NCI-H2081 treated with DMSO at 0.1 percent for 48 hours (cell line): Measurements from ENCODE around the gene IGF2.
"Not testable (repeated sequence)": the region's sequence is repeated elsewhere in the genome, so short reads cannot be mapped to it uniquely, and the experiment has no call there.

Experiments used
- DNase-seq: peaks from one replicate; lab custom pipeline; 2025; lab: John Stamatoyannopoulos, UW

The IGF2 gene

DNA sequence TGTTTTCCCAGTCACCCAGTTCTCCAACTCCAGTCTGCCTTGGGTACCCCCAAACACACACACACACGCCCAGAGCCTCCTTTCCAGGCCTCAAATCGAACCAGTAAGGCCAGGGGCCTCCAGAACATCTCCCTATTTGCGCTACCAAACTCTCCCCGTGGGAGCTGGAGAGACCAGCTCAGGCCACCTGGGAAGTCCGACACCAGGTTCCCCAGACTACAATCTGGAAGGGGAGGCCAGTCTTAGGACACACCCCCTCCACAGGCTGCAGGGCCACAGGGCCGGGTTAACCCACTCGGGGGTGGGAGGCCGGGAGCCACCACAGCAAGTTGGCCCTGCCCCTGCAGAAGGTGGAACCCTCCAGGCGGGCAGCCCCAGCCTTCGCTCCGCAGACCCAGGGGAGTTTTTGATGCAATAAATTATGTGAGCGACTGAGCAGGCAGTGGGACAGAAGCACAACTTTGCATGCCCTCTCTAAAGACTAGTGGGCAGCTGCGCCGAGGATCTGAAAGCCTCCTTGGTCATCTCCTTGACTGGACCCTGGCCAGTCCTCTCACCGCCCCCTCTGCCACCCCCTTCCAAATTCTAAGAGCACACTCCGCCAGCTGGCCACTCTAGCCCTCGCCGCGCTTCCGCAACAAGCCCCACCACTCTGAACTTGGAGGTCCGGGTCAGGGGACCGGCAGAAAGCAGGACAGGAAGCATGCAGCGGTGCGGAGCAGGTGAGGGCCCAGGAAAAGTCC is 2.8 kb downstream of the IGF2 start:
- DNase-seq = no peak

DNA sequence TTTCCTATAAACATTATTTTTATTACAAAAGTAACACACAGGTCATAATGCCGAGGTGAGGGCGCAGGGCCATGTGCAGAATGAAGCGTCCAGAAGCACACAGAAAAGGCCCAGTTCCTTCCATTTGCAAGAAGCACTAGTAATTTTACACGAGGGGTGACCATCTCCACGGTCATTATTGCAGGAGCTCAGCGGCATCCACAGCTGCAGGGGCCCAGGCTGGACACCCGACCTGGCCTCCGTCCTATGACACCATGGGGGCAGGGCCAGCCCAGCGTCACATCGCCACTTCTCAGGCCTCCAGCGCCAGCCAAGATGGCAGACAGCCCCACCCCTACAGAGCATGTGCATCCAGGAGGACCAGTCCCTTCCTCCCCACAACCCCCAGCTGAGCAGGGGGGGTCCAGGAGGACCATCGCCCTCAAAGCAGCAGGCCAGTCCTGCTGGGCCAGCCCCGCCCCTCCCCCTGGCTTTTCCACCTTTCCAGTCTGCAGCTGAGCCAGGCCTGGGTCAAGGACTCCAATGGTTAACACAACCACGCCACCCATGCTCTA is 3.5 kb downstream of the IGF2 start:
- DNase-seq = no peak

DNA sequence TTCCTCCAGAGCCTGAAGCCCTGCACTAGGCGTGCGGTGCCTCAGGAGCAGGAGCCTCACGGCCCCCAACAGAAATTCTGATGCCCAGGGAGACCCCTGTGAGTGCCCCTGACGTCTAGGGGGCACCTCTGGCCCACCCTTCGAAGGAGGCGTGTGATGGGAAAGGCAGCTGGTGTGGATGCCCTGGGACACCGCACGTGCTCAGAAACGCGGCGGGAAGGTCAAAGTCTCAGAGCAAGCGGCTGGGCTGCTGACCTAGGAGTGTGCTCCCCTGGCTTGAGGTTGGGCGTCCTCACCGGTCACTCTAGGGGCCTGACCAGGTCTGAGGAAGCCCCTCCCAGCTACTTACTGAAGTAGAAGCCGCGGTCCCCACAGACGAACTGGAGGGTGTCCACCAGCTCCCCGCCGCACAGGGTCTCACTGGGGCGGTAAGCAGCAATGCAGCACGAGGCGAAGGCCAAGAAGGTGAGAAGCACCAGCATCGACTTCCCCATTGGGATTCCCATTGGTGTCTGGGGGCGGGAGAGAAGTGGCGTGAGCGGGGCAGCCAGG is 4.1 kb downstream of the IGF2 start:
- DNase-seq = no peak

DNA sequence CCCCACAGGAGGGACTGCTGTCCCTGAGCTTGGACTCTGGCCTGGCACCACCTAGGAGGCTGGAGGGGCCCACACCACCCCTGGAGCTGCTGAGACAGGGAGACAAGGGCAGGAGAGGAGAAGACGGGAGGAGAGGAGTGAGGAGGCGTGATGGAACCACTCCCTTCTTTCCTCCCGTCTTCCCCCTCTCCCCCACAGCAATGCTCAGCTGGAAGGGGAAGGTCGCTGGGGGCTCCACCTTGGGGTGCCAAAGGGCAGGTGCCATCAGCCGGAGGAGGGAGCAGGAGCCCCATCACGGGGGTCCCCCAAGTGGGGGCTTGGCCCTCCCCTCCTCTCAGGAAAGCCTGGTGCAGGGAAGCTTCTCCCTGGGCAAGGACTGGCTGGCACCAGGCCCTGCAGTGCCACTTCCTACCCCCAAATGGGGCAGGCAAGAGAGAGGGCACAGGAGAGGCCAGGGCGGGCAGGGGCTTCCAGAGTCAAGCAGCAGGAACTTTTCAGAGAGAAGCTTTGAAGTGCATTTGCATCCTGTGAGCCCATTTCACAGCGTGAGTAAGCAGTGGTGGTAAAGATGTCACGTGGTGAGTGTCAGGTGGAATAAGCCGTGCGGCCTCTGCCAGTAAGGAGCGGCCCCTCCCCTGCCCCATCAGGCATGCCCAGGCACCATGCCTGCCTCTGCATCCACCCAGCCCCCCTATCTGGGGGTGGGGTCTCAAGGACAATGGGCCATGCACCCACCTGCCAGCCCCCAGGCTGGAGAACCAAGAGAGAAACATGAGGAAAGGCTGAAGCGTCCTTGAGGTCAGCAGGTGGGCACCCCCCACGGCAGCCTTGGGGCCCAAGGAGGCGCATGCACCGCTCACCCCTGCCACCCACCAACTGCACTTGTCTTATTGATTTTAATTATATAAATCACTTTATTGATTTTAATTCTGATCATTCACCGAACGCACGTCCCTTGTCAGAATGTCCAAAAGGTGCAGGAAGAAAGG is 4.9 kb downstream of the IGF2 start:
- no peak for DNase-seq

DNA sequence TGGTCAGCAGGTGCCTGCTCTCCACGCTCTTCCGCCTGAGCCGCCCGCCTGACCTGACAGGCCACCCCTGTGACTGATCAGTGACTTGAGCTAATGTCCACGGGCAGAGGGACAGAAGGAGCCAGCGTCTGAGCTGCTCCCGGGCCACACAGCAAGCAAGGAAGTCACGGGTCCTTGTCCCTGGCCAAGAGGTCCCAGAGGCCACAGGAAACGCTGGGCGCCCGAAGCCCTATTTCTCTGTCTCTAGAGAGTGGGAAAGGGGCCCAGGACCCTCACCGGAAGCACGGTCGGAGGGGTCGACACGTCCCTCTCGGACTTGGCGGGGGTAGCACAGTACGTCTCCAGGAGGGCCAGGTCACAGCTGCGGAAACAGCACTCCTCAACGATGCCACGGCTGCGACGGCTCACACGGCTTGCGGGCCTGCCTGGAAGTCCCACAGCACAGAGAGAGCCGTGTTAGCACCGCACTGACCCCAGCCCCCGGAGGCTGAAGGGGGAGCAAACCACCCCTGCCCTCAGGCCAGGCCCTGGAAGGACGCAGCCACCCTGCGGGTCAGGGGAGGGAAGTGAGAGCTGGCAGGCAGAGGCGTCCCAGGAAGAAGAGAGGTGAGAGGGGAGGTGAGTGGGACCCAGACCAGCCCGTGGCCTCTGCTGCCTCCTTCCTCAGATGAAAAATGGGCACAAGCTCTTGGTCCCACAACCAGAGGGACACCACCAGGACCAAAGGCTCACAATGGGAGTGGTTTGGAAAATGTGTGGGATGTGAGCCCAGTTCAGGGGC is 5.8 kb downstream of the IGF2 start:
- DNase-seq = no peak

DNA sequence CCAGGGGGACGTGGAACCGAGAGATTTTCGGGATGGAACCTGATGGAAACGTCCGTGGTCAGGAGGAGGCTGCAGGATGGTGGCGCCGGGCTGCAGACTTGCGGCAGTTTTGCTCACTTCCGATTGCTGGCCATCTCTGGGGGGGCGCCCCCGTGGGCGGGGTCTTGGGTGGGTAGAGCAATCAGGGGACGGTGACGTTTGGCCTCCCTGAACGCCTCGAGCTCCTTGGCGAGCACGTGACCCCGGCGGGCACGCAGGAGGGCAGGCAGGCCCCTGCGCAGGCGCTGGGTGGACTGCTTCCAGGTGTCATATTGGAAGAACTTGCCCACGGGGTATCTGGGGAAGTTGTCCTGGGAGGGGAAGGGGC is 6.3 kb downstream of the IGF2 start:
- DNase-seq = no peak

DNA sequence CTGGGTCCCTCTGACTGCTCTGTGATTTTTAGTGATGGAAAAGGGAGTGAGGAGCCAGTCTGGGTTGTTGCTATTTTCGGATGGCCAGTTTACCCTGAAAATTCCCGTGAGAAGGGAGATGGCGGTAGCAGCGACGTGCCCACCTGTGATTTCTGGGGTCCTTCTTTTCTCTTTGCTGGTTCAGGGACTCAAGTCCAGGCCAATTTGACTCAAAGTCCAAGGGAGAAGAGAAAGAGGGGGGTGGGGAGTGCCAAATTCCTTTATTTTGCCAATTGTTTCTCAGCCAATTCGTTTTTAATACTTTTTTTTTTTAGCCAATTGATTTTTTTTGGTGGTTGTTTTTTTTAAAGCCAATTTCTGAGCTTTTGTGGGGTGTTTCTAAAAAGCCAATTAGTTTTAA is 6.9 kb downstream of the IGF2 start:
- DNase-seq = no peak

DNA sequence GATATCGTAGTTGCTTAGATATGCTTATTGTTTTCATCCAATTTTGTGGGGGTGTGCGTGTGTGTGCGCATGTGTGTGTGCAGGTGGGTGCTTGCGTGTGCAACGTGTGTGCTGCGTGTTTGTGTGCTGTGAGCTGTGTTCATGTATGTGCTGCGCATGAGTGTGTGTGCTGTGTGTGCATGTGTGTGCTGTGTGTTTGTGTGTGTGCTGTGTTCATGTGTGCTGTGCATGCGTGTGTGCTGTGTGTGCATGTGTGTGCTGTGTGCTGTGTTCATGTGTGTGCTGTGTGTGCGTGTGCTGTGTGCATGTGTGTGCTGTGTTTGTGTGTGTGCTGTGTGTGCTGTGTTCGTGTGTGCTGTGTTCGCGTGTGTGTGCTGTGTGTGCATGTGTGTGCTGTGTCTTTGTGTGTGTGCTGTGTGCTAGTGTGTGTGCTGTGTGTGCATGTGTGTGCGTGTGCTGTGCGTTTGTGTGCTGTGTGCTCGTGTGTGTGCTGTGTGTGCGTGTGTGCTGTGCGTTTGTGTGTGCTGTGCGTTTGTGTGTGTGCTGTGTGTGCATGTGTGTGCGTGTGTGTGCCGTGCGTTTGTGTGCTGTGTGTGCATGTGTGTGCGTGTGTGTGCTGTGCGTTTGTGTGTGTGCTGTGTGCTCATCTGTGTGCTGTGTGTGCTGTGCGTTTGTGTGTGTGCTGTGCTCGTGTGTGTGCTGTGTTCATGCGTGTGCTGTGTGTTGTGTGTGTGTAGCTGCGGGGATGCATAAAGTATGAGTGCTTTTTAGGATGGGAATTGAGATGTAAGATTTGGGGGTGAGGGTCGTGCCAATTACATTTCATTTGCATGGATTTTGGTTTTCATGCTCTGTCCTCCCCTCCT is 7.6 kb downstream of the IGF2 start:
- no peak for DNase-seq

DNA sequence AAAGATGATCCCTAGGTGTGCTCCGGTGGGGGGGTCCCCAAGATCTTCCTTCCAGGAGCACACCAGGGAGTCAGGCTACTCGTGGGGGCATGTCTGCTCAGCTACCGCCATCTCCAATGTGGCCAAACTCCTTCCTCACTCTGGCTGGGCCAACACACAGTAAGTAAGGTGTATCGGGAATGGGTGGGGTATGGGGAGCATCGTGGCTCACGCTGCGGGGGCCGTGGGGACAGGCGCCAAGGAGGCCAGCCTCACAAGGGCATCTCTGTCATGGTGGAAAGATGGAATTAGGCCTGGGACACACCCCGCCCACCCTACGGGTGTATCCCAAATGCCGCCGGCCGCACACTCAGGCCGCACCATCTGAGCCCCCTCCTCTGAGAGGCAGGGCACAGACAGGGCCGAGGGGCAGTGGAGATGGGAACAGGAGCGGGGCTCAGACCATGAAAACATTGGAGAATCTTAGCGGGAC is 8.3 kb downstream of the IGF2 start:
- no peak for DNase-seq

DNA sequence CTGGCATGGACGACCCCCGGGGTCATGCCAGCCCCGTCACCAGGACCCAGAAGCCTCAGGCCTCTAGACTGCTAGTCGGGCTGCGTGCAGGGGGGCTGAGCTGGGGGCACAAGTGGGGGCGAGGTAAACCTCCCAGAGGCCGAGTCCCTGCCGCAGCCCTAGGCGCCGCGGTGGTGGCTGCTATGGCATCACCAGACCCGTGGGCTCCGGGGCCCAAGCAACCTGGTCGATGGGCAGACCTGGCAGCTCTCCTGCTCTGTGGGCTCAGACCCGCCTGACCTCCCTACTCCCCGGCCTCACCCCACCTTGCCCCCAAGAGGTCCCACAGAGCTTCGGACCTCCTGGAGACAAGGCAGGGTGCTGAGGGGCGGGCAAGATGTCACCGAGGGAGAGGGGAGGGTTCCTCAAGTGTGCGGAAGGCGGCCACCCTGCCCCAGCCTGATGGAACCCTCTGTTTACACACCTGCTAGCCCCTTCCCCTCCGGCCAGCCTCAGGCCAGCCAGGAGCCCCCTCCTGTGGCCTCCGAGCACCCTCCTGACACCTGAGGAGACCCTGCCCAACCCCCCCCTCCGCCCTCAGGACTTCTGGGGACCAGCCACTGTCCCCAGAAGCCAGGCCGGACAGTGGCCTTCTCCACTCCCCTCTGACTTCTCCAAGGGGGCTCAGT is 9.4 kb downstream of the IGF2 start:
- no peak for DNase-seq

DNA sequence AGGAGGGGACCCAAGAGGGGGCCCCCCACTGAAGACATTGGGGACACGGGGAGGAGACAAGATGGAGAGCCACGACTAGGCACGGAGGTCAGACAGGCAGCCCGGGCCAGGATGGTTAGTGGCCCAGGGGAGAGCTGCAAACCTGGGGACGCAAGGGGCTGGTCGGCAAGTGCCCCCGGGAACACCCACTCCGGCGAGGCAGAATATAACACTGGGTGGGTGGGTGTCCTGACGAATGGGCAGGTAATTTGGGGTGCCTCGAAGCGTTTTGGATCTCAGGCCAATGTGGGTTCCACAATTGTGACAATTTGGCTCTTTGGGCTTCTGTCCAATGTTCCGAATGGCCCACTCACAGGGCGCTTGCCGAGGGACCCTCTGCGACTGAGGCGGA is 9.9 kb downstream of the IGF2 start:
- no peak for DNase-seq

DNA sequence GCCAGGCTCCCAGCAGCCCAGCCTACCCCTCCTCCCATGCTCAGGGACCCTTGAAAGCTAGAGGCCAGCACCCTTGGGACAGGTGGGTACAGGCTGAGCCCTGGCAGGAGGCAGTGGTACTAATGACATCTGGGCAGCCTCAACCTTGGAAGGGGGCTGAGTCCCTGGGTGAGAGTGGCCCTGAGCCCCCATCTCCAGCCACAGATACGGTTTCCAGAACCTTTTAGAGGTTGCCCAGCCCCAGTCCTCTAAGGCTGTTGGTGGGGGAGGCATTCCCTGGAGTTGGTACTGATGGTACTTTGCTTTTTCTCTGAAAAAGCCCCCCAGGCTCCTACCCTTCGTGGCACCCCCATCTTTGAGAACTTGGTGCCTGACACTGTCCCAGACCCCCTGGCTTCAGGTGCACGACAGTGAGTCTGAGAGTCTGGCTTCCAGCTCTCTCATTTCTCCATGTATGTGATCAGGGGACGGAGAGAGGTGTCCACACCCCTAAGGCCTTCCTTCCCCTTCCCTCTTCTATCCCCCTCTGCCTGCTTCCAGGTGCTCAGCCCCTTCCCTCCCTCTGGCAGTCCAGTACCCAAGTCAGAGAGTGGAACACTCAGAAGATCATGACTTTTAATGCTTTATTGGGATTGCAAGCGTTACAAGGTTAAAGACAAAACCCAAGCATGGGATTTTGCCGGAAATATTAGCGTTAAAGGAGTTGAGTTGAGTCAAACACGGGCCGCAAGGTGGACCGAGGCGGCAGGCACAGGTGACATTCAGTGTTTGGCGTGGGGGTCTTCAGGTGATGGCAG is 10.5 kb downstream of the IGF2 start:
- DNase-seq = no peak

DNA sequence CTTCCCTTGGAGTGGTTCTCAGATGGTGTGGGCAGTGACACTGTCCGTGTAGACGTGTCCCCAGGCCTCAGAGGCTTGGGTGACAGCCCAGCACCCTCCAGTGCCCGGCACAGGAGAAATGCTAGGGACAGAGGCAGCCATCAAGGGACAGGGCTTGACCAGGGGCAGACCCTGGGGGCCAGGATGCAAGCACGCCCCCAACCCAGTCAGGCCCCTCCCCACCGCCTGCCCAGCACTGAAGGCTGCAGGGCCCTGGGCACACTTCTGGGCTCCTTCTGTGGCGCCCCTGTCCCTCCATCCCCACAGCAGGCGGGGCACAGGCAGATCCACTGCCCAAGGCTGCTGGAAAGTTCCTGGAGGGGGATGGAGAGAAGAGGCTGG is 11.1 kb downstream of the IGF2 start:
- DNase-seq = no peak

DNA sequence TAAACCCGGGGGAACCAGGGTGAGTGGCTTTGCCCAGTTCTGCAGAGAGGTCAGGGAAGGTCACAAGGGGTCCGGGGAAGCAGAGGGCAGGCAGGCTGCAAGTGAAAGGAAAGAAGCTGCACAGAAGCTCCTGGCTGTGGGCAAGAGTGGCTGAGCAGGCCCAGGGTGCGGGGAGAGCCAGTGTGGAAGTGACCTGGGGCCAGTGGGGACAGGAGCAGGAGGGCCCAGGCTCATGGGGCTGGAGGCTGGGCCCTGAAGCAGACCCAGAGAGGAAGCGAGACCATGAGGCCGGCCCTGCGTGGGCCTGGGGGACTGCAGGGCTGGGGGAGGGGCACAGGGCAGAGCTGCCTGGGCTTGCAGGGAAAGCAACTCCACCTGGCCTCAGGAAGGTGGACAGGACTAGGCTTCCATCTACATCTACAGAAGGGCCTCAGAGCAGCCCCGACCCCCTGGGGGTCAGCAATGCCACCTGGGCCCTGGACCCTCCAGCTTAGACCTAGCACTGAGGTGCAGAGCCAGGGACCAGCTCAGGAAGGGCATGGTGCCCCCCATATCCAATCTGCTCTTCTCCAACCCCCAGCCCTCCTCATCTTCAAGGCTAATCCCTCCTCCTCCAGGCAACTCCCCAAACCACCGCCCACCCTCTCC is 11.6 kb downstream of the IGF2 start:
- no peak for DNase-seq

DNA sequence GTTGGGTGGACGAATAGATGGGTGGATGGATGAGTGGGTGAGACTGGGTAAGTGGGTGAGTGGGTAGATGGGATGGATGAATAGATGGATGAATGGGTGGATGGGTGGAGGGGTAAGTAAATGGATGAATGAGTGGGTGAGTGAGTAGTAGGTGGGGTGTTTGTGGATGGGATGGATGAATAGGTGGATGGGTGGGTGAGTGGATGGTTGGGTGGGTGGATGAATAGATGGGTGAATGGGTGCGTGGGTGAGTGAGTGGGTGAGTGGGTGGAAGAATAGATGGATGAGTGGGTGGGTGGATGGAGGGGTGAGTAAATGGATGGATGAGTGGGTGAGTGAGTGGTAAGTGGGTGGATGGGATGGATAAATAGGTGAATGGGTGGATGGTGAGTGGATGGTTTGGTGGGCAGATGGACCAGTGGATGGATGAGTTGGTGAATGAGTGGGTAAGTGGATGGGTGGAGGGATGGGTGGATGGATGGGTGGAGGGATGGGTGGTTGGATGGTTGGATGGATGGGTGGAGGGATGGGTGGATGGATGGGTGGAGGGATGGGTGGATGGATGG is 12.6 kb downstream of the IGF2 start:
- no peak for DNase-seq

DNA sequence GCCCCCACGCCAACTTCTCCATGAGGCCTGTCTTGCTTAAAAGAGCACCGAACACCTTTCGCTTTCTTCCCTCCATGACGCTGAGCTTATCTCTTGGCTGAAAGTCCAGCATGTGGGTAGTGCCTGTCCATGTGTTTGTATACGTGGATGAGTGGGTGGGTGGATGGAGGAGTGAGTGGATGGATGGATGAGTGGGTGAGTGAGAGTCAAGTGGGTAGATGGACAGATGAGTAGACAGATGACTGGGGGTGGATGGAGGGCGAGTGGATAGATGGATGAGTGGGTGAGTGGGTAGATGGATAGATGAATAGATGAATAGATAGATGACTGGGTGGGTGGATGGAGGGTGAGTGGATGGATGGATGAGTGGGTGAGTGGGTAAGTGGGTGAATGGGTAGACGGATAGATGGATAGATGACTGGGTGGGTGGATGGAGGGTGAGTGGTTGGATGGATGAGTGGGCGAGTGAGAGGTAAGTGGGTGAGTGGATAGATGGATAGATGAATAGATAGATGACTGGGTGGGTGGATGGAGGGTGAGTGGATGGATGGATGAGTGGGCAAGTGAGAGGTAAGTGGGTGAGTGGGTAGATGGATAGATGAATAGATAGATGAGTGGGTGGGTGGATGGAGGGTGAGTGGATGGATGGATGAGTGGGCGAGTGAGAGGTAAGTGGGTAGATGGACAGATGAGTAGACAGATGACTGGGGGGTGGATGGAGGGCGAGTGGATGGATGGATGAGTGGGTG is 14.3 kb downstream of the IGF2 start:
- not testable (repeated sequence) for DNase-seq

DNA sequence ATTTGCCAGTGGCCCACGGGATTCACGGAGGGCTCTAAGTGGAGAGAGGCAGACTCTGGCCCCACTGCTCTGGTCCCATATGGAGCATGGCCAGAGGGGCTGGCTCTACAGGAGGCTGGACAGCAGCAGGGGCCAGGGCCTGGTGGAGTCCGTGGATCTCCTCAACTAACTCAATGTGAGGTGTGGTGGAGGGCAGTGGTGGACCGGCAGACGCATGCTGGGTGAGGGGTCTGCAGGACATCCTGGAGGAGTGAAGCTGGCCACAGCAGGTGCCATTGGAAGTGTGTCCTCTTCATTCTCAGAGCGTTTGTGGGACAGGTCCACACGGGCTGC is 15.6 kb downstream of the IGF2 start:
- no peak for DNase-seq
